22Rv1 (cell line): ENCODE results near the gene SLC5A11.

ENCODE experiments used
- CTCF ChIP-seq: fragments of 450-650 bp; IDR thresholded peaks from 2 replicates; pipeline ENCODE4 v1.5.1; 2017; ENCODE audit warnings: mild to moderate bottlenecking
- ZFX ChIP-seq: fragments of 450-650 bp; IDR thresholded peaks from 2 replicates; pipeline ENCODE4 v1.6.1; 2017; ENCODE audit warnings: antibody characterized with exemption, borderline replicate concordance

GRCh38 chr16:24900230-24900629 is 54.5 kb downstream of the SLC5A11 start:
- TF ChIP-seq CTCF (no peak), ZFX (no peak)
